ENCODE results near the gene MAMDC4.
"Not testable (repeated sequence)": the region's sequence is repeated elsewhere in the genome, so short reads cannot be mapped to it uniquely, and the experiment has no call there.

Gene MAMDC4

DNA sequence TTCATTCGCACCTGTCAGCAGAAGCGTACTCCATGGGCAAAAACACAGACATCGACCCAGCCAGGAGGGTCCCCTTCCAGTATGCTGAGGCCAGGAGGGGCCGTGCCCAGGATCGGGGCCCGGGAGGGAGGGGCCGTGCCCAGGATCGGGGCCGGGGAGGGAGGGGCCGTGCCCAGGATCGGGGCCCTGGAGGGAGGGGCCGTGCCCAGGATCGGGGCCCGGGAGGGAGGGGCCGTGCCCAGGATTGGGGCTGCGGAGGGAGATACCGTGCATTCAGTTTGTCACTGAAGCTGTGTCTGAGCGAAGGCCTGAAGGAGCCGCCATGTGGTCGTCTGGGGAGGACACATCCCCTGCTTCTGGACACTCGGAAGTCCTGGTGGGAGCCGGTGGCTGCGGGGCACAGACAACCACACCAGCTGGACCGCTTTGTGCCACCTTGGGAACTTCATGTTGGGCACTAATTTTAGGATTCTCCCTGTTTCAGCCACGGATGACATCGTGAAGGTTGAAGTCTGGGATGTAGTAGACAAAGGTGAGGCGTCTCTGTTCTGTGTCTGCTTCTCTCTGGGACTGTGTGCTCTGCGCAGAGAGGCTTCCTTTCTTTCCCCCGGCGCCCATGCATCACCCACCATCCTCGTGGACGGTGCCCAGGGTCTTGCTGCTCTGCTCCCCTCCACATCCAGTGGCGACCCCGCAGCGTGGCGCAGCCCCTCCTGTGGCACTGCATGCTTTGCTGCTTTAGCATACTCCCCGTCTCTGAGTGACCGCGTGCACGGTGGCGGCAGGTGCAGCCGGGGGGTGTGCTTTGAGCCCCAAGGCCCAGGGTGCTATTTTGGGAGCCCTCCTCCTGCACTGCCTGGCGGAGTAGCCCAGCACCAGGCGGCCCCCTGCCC, 26.6 kb upstream of the MAMDC4 start:
- no peak for DNase-seq

DNA sequence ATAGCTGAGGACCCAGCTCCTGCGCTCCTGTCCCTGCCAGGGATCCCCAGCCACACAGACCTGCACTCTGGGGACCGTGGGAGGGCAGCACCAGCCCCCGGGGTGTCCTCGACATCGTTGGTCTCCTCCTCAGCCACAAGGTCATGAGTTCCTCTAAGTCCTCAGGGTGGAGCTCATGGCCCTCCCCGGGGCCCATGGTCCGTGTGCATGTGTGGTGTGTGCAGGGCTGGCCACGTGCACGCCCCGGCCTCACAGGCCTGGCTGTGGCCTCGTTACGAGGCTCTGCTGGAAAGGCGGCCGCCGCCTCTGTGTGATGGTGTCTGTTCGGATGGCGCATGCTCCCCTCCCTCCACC, 26.0 kb upstream of the MAMDC4 start:
- no peak for DNase-seq

DNA sequence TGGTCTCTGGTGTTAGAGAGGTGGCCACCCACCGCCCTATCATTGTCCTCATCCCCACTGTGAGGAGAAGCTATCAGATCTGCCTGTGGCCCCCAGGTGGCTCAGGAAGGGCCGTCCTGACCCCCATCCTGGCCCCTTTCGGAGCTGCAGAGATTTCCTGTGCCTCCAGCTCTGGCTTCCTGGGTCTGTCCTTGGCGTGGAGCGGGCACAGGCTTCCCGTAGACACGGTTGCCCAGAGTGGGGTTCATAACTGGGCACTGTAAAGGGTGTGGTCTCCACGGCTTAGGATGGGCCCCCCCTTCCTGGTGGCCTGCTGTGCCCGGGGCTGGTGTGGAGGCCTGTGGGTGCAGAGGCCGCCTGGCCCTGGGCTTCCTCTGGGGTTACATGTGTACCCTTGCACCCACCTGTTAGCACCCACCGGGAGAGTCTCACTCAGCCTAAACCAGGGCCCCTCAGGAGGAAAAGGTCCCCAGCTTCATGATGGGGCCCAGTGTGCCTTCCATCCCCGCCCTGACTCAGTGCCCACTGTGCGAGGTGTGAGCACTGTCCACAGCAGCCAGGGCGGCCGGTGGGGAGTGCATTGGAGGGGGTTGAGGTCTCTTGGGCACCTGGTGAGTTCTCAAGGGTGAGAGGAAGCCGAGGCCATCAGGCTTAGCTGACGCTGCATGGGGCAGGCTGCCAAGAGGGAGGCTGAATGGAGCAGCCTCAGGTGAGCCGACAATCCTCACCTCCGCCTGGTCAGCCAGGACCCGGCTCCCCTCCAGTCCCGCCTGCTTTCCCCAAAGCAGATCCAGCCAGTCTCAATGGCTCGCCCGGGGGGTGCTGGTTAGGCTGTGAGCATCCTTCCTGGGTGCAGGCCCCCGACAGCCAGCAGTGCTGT, 25.2 kb upstream of the MAMDC4 start:
- DNase-seq = no peak

DNA sequence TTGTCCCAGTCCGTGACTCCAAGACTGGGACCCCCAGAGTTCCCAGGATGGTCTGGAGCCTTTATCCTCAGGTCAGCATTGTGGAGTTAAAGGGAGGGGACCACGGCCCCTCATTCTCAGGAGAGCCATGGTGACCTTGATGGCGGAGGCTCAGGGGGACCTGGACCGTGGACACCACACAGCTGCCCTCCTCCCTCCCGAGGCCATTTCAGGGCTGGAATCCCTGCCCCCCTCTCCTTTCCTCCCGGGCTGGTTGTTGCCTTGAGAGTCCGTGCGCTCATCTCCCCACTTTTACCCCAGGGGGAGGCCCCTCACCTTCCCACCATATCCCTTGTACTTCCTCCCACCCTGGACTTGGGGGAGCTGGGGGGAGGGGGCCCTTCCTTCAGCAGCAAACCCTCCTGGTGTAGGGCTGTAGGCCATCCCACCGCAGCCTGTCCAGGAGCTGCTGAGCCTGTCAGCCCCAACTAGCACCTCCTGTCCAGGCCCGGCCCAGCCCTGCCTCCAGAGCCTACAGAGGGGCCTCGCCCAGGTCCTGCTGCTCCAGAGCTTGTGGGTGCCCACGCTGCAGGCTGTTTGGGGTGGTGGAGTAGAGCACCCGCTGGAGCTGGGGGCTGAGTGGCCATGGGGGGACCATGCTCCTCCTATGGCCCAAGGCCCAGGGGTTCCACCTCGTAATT, 24.2 kb upstream of the MAMDC4 start:
- no peak for DNase-seq

DNA sequence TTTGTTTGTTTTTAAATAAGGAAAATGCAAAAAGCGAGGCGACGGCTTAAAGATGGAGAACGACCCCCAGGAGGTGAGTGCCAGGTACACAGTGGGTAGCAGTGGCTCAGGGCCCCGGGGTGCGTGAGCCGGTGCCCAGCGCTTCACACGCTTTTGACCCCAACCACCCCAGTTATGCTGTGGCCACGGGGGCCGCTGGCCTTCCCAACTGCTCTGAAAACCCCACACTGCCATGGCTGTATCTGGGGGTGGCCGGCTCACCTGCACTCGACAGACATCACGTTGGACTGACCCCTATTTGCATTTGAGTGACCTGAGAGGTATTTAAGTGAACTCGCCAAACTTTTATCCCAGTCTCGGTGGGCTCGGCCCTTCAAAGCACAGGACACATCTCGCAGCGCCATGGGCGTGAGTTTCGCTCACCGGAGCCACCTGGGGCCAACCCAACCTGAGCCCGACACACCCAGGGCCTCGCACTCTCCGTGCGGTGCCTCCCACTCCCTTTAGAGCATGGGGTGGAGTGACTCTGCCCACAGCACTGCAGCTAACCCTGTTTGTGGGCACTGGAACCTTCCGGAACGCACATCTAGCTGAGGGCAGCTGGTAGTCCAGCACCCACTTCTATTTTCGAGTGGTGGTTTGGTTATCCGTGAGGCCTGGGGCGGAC, 23.5 kb upstream of the MAMDC4 start:
- DNase-seq = no peak

DNA sequence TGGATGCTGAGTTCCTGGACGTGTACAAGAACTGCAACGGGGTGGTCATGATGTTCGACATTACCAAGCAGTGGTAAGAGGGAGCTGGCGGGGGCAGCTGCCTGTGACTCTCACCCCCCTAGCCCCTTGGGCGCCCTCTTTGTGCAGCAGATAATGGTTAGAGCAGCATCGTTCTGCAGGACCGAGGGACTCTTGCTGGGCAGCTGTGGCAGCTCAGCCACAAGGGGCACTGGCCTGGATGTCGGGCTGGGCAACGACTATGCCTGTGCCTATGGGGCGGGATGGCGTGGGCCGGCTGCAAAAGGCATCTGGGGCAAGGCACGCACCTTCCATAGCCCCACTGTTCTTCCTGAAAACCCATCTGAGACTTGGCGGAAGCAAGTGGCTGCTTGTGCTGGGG, 22.7 kb upstream of the MAMDC4 start:
- DNase-seq = no peak

DNA sequence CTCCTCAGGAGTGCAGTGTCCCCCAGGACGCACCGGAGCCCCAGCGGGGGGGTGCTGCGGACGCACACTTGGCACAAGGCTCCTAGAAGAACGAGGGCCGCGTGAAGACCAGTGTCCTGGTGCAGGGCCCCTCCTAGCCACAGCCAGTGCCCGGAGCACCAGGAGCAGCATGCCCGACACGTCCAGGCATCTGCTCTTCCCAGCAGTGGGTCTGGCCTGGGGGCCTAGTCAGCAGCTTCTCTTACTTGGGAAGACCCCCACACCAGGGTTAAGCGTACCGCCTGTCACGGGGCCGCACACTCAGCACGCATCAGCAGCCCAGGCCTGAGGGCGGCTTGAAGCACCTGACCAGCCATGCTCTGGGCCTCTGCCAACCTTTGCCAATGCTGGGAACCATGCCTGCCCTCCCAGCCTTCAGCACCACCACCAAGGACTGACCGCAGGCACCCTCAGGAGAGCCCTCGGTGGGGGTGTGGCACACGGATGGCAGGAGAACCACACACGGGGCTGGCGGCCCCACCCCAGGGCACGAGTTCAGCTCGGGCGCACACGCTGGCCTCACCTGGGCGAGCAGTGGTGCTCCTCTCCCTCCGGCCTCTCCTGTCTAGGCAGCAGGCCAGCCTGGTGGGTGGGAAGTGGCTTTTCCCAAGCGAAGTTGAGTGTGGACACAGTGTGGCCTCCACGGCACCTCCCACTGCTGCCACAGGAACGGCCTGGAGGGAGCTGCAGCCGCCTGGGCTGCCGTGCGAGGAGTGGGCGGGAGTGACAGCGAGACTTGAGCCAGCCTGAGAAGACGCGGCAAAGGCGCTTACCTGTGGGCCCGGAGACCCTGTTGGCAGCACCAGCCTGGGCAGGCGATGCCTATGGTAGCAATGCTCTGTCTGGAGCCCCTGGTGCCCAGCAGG, 21.9 kb upstream of the MAMDC4 start:
- DNase-seq = no peak

DNA sequence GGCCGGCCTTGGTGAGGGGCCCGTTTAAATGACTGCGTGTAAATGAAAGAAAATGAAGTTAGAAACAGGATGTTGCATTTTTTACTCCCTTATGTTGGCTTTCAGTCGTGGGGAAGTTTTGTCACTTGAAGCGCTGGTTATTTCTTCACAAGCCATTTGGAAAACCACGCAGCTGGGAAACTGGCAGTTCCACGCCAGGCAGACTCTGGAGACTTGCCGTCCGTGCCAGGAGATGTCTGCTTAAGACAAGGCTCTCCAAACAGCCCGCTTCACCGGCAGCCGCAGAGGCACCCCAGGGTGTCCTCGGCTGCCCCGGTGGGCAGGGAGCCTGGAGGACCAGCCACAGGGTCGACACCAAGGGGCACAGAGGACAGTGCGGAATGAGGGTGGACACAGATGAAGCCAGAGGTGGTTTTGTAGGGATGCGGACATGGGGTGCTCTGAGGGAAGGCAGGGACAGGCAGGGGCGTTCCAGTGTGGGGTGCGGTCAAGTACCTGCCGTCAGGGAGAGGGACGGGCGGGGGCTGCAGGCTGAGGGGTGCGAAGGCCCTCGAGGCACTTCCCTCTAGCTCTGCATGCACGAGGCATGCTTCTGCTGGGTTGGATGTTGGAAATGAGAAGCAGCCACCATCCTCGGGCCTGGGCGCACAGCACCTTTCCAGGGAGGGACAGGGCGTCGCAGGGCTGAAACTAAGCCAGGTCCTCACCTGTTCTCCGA, 21.0 kb upstream of the MAMDC4 start:
- DNase-seq = no peak

DNA sequence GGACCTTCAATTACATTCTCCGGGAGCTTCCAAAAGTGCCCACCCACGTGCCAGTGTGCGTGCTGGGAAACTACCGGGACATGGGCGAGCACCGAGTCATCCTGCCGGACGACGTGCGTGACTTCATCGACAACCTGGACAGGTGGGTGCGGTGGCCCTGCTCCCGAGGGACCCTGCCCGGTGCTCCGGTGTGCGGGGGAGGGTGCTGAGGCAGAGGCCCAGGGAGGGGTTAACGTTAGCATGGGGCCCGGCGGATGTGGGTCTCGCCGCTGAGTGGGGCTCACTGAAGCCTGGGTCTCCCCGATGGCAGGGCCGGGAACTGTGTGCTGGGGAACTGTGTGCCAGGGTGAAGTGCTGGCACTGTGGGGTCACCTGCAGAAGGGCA, 20.4 kb upstream of the MAMDC4 start:
- no peak for DNase-seq

DNA sequence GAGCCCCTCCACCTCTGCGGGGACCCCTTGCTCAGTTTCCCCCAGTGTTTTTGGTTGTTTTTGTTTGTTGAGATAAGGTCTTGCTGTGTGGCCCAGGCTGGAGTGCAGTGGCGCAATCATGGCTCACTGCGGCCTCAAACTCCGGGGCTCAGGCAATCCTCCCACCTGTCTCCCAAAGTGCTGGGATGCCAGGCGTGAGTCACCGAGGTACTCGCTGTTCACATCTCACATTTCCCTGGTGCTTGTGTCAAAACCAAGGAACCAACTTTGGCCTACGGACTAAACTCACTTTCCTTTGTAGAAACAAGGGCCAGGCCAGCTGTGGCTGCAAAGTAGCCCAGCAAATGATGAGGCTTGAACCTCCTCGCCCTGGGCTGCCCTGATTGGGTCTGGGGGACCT, 19.6 kb upstream of the MAMDC4 start:
- no peak for DNase-seq

DNA sequence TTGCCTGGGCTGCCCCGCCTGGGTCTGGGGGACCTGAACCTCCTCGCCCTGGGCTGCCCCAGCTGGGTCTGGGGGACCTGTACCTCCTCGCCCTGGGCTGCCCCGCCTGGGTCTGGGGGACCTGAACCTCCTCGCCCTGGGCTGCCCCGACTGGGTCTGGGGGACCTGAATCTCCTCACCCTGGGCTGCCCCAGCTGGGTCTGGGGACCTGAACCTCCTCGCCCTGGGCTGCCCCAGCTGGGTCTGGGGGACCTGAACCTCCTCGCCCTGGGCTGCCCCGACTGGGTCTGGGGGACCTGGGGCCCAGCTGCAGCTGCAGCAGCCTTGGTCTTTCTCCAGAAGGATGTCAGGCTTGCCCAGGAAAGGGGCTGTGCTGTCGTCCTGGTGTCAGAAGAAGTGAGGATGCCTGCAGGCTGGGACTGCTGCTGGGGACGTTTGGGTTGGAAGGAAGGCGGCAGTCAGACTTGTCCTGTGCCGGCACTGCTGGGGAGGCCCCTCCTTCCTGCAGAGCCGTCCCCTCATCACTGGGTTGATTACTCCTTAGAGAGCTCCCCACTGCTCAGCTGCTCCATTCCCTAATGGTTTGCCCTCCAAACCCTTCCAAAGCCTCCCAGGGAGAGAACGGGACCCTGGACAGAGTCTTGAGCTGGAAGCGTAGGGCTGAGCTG, 18.6 kb upstream of the MAMDC4 start:
- DNase-seq = not testable (repeated sequence)

DNA sequence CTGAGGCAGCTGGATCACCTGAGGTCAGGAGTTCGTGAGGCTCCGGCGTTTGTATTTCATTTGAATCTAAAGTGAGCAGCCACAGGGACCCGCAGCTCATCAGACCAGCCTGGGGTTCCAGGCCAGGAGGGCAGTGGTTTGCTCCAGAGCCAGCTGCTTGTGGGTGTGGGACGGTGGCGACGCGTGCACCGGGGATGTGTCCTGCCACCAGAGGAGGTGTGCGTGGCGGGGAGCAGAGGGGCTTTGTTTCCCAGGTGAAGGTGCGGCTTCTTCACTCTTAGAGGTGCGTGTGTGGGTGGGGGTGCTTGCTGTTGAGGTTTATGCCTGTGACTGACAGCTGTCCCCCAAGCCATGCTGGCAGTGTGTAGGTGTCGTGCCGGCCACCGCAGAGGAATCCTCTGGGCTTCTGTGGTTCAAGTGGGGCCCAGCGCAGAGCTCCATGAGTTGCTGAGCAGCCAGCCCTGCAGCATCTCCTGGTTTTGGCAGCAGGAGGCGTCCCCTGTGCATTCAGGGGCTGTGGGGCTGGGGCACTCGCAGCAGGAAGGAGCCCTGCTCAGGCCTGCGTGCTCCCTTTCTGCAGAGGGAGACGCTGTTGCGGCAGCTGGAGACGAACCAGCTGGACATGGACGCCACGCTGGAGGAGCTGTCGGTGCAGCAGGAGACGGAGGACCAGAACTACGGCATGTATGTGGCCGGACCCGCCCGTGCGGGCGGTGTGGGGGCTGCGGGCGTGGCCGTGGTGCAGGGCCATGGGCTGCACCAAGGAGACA, 16.8 kb upstream of the MAMDC4 start:
- DNase-seq = peak; percentile 29

DNA sequence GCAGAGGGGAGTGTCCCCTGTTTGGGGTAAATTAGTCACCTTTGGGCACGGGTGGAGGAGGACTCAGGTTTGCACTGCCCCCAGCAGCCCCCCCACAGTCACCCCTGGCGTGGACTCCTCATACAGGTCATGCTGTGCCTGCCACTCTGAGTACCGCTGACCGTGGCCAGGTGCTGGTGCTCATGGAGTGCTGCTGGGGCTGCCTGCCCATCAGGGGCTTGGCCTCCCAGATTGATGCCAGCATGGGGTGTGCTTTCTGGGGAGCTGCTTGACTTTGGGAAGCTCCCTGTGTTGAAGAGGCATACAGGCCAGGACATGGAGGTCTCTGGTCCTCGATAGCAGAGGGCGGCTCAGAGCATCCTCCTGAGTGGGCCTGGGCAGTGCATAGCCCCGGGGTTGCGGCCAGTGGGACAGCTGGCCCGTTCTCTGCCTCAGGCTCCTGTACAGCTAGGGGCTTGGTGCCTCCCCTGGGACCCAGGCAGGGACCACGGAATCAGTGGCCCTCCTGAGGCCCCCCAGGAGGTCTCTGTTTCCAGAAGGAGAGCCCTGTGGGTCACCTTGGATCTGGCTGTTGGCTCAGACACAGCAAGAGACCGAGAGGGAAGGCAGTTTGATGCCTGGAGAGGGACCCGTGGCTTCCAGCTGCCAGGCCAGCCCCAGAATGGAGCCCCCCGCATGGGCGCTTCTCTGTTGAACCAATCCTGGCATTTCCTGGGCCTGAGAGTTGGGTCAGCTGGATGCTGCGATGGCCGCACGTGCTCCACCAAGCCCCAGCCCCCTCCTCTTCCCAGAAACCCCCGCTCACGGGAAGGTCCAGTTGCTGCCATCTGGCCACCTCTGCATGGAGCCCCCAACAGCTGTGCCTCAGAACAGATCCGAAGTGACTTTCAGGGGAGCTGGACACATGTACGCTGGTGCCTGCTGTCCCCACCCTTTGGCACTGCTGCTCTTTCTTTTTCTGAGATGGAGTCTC, 15.9 kb upstream of the MAMDC4 start:
- DNase-seq = no peak

DNA sequence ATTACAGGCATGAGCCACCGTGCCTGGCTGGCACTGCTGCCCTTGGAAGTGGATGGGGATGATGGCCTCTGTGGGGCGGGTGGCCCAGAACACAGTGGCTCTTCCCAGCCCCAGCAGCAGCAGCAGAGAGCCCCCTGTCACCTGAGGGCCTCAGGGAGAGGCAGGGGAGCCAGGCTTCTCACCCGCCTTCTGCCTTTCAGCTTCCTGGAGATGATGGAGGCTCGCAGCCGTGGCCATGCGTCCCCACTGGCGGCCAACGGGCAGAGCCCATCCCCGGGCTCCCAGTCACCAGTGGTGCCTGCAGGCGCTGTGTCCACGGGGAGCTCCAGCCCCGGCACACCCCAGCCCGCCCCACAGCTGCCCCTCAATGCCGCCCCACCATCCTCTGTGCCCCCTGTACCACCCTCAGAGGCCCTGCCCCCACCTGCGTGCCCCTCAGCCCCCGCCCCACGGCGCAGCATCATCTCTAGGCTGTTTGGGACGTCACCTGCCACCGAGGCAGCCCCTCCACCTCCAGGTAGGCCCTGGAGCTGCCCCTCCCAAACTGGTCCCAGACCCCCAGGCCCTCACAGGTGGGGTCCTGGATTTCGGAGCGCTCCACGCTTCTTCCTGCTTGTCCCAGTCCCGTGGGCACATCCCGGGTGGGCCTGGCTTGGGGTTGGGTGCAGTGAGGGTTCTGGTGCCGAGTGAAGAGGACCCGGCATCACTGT, 14.8 kb upstream of the MAMDC4 start:
- no peak for DNase-seq

DNA sequence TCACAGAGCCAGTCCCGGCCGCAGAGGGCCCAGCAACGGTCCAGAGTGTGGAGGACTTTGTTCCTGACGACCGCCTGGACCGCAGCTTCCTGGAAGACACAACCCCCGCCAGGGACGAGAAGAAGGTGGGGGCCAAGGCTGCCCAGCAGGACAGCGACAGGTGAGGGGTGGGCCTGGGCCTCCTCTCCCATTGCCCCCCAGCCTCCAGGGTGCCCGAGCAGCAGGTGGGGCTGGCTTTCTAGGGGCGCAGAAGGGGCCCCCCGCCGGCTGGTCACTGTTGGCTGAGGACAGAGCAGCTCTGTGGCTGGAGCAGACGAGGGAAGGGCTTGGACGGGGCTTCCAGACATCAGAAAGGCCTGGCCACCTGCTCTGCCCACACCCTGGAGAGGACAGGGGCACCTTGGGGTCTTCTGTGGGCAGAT, 14.3 kb upstream of the MAMDC4 start:
- DNase-seq = not testable (repeated sequence)

DNA sequence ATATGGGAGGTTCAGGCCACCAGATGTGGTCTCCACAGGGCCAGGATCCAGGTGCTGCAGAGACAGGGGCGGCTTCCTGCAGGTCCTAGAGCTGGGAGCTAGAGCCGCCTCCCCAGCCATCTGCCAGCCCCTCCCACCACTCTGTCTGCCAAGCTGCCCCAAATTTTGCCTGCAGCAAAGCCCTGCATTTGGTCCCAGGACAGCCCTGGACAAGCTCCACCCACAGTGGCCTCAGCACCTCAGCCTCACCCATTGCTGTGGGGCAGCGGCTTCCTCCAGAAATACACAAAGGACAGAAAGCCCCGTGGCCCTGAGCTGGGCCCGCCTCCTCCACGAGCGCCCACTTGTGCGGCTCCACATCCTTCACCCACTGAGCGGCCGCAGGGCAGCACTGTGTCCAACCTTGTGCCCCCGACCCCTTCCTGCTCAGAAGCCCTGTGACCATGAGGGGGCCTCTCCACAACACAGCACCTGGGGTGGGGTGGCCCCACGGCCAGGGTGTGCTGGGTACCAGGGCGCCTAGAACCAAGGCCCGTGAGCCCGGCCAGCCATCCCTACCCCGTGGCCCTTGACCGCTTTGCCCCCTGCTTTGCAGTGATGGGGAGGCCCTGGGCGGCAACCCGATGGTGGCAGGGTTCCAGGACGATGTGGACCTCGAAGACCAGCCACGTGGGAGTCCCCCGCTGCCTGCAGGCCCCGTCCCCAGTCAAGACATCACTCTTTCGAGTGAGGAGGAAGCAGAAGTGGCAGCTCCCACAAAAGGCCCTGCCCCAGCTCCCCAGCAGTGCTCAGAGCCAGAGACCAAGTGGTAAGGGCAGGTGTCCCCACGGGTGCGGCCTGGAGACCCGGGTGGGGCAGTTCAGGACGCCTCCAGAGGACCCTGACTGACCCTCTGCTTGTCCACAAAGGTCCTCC, 13.6 kb upstream of the MAMDC4 start:
- DNase-seq = no peak
